GM12878 (cell line): ENCODE results near the gene CRHBP. TPM values are rescaled to one million over a fixed set of nuclear protein-coding genes. Genes with fewer than 3 reads are reported as not detected.

Source experiments
- ATAC-seq: fragments of 200-7000 bp; cut with Tn5 transposase; 3 replicates; pipeline ENCODE4 v1.9.1; 2020; ENCODE audit warnings: mild to moderate bottlenecking, moderate library complexity
- BruUV-seq: library from RNA; stranded (reverse); fragments of 400-500 nt; replicated peaks from 2 replicates; lab custom pipeline; 2021; lab: Mats Ljungman, UMichigan
- CTCF ChIA-PET: fragments of 300-600 bp; sonication (Branson Sonifier 250); formaldehyde crosslinking; extraction: SDS; loops from one replicate; lab custom pipeline; 2021; ENCODE audit warnings: inconsistent platforms; lab: Yijun Ruan, JAX
- POLR2A ChIA-PET: fragments of 350-600 bp; formaldehyde crosslinking; extraction: SDS; loops from one replicate; lab custom pipeline; 2021; ENCODE audit warnings: inconsistent platforms; lab: Charles Lee
- RAD21 ChIA-PET: fragments of 300-600 bp; sonication (Branson Sonifier 250); formaldehyde crosslinking; loops from one replicate; lab custom pipeline; 2023; ENCODE audit warnings: antibody characterized with exemption; ENCODE audit not compliant: unreplicated experiment; lab: Charles Lee
- SMC1A ChIA-PET: fragments of 300-600 bp; sonication (Branson Sonifier 250); formaldehyde crosslinking; loops from one replicate; lab custom pipeline; 2023; ENCODE audit not compliant: unreplicated experiment, uncharacterized antibody; lab: Charles Lee
- DNase-seq: peaks from one replicate; pipeline ENCODE4 v3.0.0-alpha.2; 2011; ENCODE audit warnings: low read depth, low spot score
- FAIRE-seq: peaks from 3 replicates; lab custom pipeline; 2011; peaks lifted over from hg19 to GRCh38; lab: Jason Lieb, UNC
- H2AFZ ChIP-seq: 2 replicates; pipeline ENCODE4 v1.6.0; 2011; ENCODE audit warnings: low read depth, low read length, control low read depth; ENCODE audit not compliant: control insufficient read depth
- H3K27ac ChIP-seq: 2 replicates; pipeline ENCODE4 v1.5.1; 2011; ENCODE audit warnings: control low read depth; ENCODE audit not compliant: control insufficient read depth, insufficient read depth
- H3K27me3 ChIP-seq, 2 experiments: replicated peaks in 1 of 2; 2 replicates each; pipeline versions ENCODE4 v1.6.0 to v1.6.1; 2011; ENCODE audit warnings: low read length in 1 of 2; ENCODE audit not compliant: control insufficient read depth in 2 of 2, insufficient read depth in 2 of 2
- H3K36me3 ChIP-seq, 2 experiments: 2 replicates each; pipeline ENCODE4 v1.5.1; 2011; ENCODE audit warnings: low read length in 1 of 2; ENCODE audit not compliant: control insufficient read depth in 2 of 2, insufficient read depth in 2 of 2
- H3K4me1 ChIP-seq: 2 replicates; pipeline ENCODE4 v1.6.1; 2011; ENCODE audit warnings: mild to moderate bottlenecking, low read length, moderate library complexity, mixed read lengths; ENCODE audit not compliant: control insufficient read depth, insufficient read depth
- H3K4me2 ChIP-seq: 2 replicates; pipeline ENCODE4 v1.6.0; 2011; ENCODE audit warnings: control low read depth; ENCODE audit not compliant: control insufficient read depth, insufficient read depth
- H3K4me3 ChIP-seq: fragments of 200-600 bp; sonication (generic); 2 replicates; pipeline ENCODE4 v1.5.1; 2016
- H3K79me2 ChIP-seq: 2 replicates; pipeline ENCODE4 v1.6.0; 2011; ENCODE audit warnings: low read length; ENCODE audit not compliant: control insufficient read depth, insufficient read depth
- H3K9ac ChIP-seq: 2 replicates; pipeline ENCODE4 v1.8.0; 2011; ENCODE audit warnings: low read length, control low read depth, mixed read lengths; ENCODE audit not compliant: control insufficient read depth, insufficient read depth
- H3K9me3 ChIP-seq: replicated peaks from 3 replicates; pipeline ENCODE4 v1.5.1; 2011; ENCODE audit warnings: mild to moderate bottlenecking, low read length; ENCODE audit not compliant: control insufficient read depth, insufficient read depth
- H4K20me1 ChIP-seq: 2 replicates; pipeline ENCODE4 v1.6.0; 2011; ENCODE audit not compliant: control insufficient read depth, insufficient read depth
- SPI1 ChIP-seq: IDR thresholded peaks from 2 replicates; pipeline ENCODE4 v1.6.1; 2011; ENCODE audit warnings: low read depth, mild to moderate bottlenecking, low read length, moderate library complexity, borderline replicate concordance; ENCODE audit not compliant: insufficient read depth
- TCF12 ChIP-seq: IDR thresholded peaks from 2 replicates; pipeline ENCODE4 v1.6.1; 2011; ENCODE audit warnings: low read depth, mild to moderate bottlenecking, low read length
- WGBS: methylation state at CpG from one replicate; pipeline ENCODE4 v1.1.6; 2016; ENCODE audit warnings: low lambda C conversion rate; ENCODE audit not compliant: insufficient replicate concordance, insufficient coverage; ENCODE audit errors: missing lambda C conversion rate; 5-methylcytosine and 5-hydroxymethylcytosine counted together
- in situ Hi-C: fragments of 300-500 bp; cut with MboI; formaldehyde crosslinking; loops from 9 replicates; pipeline ENCODE4 v1.14.3; 2018; ENCODE audit warnings: mixed read lengths
- intact Hi-C: fragments of 100-400 bp; cut with micrococcal nuclease; formaldehyde crosslinking; loops from one replicate; pipeline ENCODE4 v1.14.2; 2022; ENCODE audit not compliant: unreplicated experiment
- polyA plus RNA-seq, 11 experiments: library from polyadenylated mRNA; depleted of rRNA in 4 of 11; unstranded in 6 of 11; stranded (reverse) in 5 of 11; fragments of >200 nt; fragmentation: Nextera tagmentation in 4 of 11; fragmentation: Illumina TruSeq in 1 of 11; extraction: Ambion mirVana in 4 of 11; extraction: Trizol in 1 of 11; gene quantifications; 1 replicate in 1 of 11; 2 replicates in 10 of 11; pipeline versions ENCODE4 v1.2.1 to v1.2.3, GENCODE V29; 2011 to 2016; ENCODE audit warnings: inconsistent platforms in 2 of 11, missing spikeins in 2 of 11, low read depth in 1 of 11
- total RNA-seq, 4 experiments: library from RNA; depleted of rRNA in 3 of 4; stranded (reverse); fragments of >200 nt in 3 of 4; fragmentation: Illumina TruSeq in 1 of 4; extraction: Trizol in 1 of 4; gene quantifications; 2 replicates each; pipeline versions ENCODE4 v1.2.1 to v1.2.3, GENCODE V29; 2013 to 2021
- TF ChIP-seq, protein P1 (sequence below): IDR thresholded peaks from 2 replicates; pipeline ENCODE4 v1.6.1; 2011; ENCODE audit warnings: borderline replicate concordance, low read depth, mild to moderate bottlenecking, moderate library complexity, low read length; ENCODE audit not compliant: insufficient read depth, poor library complexity, severe bottlenecking
- TF ChIP-seq, protein P2 (sequence below): IDR thresholded peaks from 2 replicates; pipeline ENCODE4 v1.6.1; 2012; ENCODE audit warnings: improper control_type of control experiment, low read depth, low read length; ENCODE audit not compliant: insufficient replicate concordance

CRHBP gene
- total and polyA plus RNA-seq, 10 of the 15 experiments (the other 5 are each of a cell fraction or from before 2014, with no cell fraction given), result 0.04 to 0.32 TPM; not detected in 8

DNA sequence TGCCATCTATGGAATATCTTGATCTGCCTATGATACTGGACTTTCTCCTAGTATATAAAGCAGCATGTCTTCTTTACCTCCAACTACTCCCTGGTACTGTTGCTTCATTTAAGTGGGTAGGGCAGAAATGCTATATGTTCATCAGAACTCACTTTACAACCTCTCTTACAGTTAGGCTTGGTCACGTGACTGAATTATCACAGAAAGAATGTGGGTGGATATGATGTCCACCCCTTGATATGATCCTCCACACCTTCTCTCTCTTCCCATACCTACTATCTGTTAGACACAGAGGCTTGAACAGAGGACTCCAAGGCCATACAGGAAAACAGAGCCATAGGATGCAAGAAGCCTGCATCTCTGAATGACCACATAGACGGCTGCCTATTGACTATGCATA, 19.8 kb downstream of the CRHBP start (continued):
- TF ChIP-seq, protein P1, sequence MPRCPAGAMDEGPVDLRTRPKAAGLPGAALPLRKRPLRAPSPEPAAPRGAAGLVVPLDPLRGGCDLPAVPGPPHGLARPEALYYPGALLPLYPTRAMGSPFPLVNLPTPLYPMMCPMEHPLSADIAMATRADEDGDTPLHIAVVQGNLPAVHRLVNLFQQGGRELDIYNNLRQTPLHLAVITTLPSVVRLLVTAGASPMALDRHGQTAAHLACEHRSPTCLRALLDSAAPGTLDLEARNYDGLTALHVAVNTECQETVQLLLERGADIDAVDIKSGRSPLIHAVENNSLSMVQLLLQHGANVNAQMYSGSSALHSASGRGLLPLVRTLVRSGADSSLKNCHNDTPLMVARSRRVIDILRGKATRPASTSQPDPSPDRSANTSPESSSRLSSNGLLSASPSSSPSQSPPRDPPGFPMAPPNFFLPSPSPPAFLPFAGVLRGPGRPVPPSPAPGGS, result no peak
- TF ChIP-seq, protein P2, sequence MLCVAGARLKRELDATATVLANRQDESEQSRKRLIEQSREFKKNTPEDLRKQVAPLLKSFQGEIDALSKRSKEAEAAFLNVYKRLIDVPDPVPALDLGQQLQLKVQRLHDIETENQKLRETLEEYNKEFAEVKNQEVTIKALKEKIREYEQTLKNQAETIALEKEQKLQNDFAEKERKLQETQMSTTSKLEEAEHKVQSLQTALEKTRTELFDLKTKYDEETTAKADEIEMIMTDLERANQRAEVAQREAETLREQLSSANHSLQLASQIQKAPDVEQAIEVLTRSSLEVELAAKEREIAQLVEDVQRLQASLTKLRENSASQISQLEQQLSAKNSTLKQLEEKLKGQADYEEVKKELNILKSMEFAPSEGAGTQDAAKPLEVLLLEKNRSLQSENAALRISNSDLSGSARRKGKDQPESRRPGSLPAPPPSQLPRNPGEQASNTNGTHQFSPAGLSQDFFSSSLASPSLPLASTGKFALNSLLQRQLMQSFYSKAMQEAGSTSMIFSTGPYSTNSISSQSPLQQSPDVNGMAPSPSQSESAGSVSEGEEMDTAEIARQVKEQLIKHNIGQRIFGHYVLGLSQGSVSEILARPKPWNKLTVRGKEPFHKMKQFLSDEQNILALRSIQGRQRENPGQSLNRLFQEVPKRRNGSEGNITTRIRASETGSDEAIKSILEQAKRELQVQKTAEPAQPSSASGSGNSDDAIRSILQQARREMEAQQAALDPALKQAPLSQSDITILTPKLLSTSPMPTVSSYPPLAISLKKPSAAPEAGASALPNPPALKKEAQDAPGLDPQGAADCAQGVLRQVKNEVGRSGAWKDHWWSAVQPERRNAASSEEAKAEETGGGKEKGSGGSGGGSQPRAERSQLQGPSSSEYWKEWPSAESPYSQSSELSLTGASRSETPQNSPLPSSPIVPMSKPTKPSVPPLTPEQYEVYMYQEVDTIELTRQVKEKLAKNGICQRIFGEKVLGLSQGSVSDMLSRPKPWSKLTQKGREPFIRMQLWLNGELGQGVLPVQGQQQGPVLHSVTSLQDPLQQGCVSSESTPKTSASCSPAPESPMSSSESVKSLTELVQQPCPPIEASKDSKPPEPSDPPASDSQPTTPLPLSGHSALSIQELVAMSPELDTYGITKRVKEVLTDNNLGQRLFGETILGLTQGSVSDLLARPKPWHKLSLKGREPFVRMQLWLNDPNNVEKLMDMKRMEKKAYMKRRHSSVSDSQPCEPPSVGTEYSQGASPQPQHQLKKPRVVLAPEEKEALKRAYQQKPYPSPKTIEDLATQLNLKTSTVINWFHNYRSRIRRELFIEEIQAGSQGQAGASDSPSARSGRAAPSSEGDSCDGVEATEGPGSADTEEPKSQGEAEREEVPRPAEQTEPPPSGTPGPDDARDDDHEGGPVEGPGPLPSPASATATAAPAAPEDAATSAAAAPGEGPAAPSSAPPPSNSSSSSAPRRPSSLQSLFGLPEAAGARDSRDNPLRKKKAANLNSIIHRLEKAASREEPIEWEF, result no peak

DNA sequence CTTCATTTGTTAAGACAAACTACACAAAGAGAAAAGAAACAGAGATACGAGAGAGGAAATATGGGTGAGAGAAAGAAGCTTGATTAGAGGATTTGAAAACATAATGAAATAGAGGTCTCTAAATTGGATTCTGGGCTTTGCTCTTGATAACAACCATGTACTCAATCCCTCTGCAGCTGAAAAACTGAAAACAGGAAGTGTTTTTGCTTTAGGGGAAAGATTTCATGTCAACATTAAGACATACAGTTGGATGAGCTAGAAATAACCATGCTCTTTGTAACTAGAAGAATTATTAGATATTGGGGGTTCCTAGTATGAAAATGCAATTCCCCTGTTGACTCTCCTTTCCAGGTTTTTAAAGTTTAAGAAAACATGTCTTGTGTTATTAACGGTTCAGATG, 21.9 kb downstream of the CRHBP start:
- ChIA-PET RAD21 (no interaction called here), CTCF (no interaction called here), SMC1A (interaction anchor here (1.0 kb wide), 1 partner anchor 11 kb away, joined by 3 read pairs; no protein-coding TSS in a partner anchor), POLR2A (no interaction called here)
- Histone ChIP-seq H3K27me3 (no peaks in the 10 kb centered on the region), H3K36me3 (no peaks in the 10 kb centered on the region), H3K4me2 (no peak overlapping the region), H2AFZ (no peak overlapping the region), H3K4me3 (no peak overlapping the region), H3K9me3 (no peaks in the 10 kb centered on the region), H4K20me1 (no peaks in the 10 kb centered on the region), H3K27ac (no peak overlapping the region), H3K9ac (no peak overlapping the region), H3K79me2 (no peaks in the 10 kb centered on the region), H3K4me1 (no peaks in the 10 kb centered on the region)
- no peak for ATAC-seq
- in situ Hi-C loops, result no loop called here
- 5% methylated on average over 2 of the region's 2 CpGs for WGBS
- no peak for FAIRE-seq
- BruUV-seq, result no TSS peak
- no peak for DNase-seq
- TF ChIP-seq TCF12, result no peak
- peak; percentile 50; the same call in 1 of the 2 replicates for TF ChIP-seq SPI1
- intact Hi-C loops, result no loop called here
